GM19240 (cell line): ENCODE results near the gene LMOD3.
A peak's percentile ranks its signal among the peaks of the same experiment; 100 is the strongest.

Experiments
- DNase-seq: peaks from one replicate; pipeline ENCODE4 v3.0.0; 2011; ENCODE audit warnings: low spot score; ENCODE audit not compliant: insufficient read length

The LMOD3 gene

GRCh38 chr3:69094467-69095205, 27.8 kb downstream of the LMOD3 start:
- DNase-seq: no peak

GRCh38 chr3:69092030-69092516, 30.3 kb downstream of the LMOD3 start:
- DNase-seq: no peak

GRCh38 chr3:69091389-69092029, 30.9 kb downstream of the LMOD3 start:
- DNase-seq: no peak

- no peak for DNase-seq
Observed at GRCh38 chr3:69090021-69090420, 32.4 kb downstream of the LMOD3 start.

GRCh38 chr3:69088063-69088462, 34.3 kb downstream of the LMOD3 start:
- no peak for DNase-seq

- DNase-seq: no peak
Observed at GRCh38 chr3:69087030-69087791, 35.2 kb downstream of the LMOD3 start.

GRCh38 chr3:69085833-69086722, 36.3 kb downstream of the LMOD3 start:
- DNase-seq: no peak

- no peak for DNase-seq
Observed at GRCh38 chr3:69085168-69085832, 37.1 kb downstream of the LMOD3 start.

- DNase-seq: peak; percentile 23
Observed at GRCh38 chr3:69084326-69085167, 37.8 kb downstream of the LMOD3 start, which contains the start of gene ARL6IP5. Gene ARL6IP5 (plus strand): TSS chr3:69084937. CDS start chr3:69085048, 111 bp downstream.

GRCh38 chr3:69082805-69083204, 39.6 kb downstream of the LMOD3 start:
- DNase-seq: no peak

- DNase-seq: no peak
Observed at GRCh38 chr3:69082361-69082760, 40.0 kb downstream of the LMOD3 start.

- no peak for DNase-seq
Observed at GRCh38 chr3:69081583-69082262, 40.7 kb downstream of the LMOD3 start.

GRCh38 chr3:69080233-69080920, 42.0 kb downstream of the LMOD3 start, which contains the start of gene UBA3:
Gene UBA3 (minus strand): TSS chr3:69080365. CDS start chr3:69080353, 12 bp downstream.
- no peak for DNase-seq

- no peak for DNase-seq
Observed at GRCh38 chr3:69079269-69080159, 42.9 kb downstream of the LMOD3 start.

- no peak for DNase-seq
Observed at GRCh38 chr3:69072928-69073327, 49.5 kb downstream of the LMOD3 start.

- no peak for DNase-seq
Observed at GRCh38 chr3:69066121-69066520, 56.3 kb downstream of the LMOD3 start.

GRCh38 chr3:69065318-69065964, 57.0 kb downstream of the LMOD3 start:
- DNase-seq: no peak
